GM21367 (cell line): ENCODE data around the gene YKT6.

ENCODE experiments used
- ATAC-seq: cut with Tn5 transposase; IDR thresholded peaks from one replicate; pipeline ENCODE4 v1.9.1; 2021; ENCODE audit not compliant: unreplicated experiment

Gene YKT6

DNA sequence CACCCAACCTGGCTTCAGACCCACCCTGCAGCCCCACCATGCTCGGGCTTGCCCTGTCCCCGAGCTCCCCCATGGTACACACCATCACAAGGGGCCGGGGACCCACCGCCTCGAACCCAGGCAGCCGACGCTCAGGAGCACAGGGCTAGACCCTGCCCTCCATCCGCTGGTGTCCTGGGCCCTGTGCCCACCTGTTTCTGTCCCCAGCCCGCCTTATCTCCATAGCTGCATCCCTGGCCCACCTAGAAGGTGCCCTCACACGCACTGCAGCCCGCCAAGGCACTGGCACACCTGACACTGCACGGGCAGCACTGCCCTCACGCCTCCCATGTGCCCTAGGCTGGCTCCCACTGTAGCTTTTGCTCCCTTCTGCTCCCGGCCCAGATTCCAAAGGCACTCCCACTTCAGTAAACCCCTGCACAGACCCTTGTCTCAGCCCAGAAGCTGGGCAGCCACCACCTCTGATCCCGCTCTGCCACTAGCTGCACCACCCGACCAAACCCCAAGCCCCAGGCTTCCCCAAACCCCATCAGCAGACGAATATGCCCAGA, 17.1 kb downstream of the YKT6 start:
- no peak for ATAC-seq

DNA sequence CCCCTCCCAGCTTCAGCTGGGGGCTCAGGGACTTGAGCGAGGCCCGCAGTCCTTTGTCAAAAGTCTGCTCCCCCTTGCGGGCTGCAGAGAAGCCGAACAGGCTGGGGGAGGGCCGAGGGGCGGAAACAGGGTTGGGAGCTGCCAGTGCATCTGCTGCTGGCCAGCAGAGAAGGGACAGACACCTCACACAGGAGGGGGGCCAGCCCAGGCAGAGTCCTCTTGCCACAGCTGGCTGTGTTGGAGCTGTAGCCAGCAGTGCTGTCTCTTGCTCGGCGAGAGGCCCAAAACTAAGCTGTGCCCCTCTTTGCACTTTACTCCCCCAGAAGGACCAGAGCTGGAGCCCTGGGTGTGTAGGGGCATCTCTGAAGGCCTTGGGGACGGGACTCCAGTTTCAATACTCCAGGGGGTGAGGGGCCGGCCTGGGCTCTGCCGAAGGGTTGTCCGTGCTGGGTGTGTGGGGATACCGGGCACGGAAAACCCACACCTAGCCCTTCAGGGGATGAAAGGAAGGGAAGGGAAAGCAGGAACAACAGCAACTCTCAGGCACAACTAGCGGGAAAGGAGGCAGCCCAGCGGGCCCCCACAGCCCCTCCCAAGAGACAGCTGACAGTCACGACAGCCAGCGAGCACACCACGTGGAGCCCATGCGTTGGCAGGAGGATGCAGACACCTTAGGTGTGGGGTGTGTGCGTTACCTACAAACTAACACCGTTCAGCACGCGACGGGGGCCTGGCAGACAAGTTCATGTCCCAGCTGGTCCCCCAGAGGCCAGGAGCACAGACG, 17.8 kb downstream of the YKT6 start:
- ATAC-seq = no peak

DNA sequence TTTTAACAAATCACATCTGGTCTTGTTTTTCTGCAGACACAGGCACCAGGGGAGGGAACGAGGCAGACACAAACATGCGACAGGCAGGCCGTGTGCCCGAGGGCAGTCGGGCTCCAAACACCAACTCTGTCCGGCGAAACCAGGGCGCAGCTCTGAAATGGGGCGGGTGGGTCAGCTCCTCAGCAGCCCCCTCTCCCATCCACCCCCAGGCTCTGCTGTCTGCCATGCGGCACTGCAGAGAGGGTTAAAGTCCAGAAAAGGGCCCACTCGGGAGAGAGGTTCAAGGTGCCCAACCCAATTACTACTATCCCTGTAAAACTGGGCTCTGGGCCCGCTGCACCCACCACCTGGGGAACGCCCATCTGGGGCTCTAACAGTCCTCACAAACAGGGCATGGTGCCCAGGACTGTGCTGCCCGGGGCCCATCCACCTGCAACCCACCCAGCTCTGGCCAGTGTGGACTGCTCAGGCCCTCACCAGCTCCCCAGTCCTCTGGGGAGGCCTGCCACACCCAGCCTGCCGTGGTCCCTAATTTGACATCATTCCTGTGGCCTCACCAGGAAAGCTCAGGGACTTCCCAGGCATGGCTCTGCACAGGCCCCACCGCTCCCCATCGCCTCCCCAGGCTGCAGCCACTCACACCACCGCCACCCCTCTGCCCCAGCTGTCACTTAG, 18.7 kb downstream of the YKT6 start:
- no peak for ATAC-seq

DNA sequence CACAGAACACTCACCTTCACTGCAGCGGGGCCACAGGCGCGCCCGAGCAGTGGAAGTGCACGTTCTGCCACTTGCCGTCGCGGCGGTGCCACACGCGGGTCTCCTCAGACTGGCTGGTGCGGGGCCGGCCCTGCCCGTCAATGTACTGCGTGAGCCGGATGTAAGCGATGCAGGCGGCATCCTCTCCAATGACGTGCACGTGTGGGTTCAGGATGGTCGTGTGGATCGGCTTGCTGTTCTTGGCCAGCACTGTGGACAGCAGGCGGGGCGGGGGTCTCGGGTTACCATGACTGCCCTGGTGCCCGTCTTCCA, 19.2 kb downstream of the YKT6 start:
- ATAC-seq = no peak

DNA sequence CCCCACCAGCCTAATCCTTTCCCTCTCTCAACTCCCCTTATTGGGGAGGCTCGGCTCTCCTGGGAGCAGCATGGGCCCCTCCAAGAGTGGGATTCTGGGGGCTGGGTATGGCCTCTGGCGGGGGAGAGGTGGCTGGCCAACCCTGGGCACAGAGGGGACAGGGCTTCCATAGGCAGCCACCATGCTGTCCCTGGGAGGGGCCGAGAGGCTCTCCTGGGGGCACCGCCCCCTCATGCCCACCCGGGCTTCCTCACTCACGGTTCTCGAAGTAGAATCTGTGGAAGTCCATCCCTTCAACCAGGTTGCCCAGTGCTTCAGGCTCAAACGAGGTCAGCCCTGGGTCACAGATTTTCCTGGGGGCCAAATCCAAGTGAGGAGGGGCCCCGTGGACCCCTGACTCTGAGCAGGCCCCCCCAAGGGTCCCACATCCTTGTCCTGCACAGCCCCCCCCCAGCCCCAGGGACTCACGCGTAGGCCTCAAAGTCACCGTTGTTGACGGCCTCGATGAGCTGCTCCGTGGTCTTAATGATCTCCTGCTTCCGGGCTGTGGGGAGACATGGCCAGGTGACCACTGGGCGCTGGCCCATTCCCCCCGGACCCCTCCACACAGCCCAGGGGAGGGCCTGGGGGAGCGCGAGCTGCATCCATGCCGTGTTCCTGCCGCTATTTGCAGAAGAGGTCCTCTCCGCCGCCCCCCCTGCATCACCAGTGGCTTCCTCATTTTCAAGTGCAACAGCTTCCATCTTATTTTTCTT, 19.8 kb downstream of the YKT6 start:
- no peak for ATAC-seq

DNA sequence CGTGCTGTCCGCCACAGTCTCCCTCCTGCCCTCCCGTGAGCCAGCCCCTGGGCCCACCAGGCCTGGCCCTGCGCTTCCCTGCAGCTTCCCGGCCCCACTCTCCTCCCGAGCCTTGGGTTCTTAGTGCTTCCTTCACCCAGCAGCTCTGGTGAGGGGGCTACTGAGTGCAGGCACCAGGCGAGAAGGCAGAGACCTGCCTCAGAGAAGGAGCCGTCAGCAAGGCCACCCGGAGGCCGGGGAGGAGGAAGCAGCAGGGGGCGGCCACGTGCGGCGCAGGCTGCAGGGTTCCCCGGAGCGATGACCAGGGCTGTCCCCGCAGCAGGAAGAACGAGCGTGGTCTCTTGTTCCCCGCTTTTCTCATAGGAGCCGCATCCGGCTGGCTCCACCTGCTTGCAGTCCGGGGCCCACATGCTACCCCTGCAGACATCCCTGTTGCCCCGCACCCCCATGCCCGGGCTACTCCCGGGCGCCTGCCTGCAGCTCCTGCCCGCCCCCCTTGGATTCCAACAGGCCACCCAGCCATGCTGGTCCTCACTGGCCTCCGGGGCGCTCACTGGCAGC, 20.5 kb downstream of the YKT6 start:
- ATAC-seq = no peak

DNA sequence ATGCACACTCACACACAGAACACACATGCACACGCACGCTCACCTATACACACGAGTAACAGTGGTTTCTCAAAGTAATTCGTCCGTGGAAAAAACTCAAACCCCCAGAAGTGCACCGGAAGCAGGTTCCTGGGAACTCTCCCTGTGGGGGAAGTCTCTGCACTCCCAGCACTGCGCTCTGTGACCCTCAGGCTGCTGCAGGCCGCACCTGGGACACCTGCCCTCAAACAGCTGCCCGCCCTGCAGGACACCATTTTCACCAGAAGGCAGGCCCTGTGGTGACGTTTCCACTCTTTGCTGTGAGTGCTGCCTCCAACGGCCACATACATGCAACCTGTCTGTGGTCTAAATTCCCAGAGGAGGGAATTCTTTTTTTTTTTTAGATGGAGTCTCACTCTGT, 21.3 kb downstream of the YKT6 start:
- no peak for ATAC-seq

DNA sequence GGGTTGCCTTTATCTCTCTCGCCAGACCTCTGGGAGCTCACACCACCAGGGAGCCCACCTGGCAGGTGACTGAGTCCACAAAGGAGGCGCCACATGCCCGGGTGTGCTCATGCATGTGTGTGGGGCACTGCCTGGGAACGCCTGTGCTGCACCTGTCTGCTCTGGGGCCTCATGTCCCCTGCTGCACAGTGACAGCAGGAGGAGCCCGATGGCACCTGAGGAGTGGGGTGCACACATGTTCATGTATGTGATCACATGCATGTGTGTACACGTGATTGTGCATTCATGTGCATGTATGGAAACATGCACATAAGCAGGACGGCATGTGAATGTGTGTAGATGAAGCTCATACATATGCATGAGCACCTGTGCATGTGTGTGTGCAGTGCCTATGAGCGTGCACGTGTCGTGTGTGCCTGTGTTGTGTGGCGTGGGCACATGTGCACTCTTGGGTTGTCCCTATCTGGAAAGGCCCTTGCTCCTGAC, 22.0 kb downstream of the YKT6 start:
- no peak for ATAC-seq

DNA sequence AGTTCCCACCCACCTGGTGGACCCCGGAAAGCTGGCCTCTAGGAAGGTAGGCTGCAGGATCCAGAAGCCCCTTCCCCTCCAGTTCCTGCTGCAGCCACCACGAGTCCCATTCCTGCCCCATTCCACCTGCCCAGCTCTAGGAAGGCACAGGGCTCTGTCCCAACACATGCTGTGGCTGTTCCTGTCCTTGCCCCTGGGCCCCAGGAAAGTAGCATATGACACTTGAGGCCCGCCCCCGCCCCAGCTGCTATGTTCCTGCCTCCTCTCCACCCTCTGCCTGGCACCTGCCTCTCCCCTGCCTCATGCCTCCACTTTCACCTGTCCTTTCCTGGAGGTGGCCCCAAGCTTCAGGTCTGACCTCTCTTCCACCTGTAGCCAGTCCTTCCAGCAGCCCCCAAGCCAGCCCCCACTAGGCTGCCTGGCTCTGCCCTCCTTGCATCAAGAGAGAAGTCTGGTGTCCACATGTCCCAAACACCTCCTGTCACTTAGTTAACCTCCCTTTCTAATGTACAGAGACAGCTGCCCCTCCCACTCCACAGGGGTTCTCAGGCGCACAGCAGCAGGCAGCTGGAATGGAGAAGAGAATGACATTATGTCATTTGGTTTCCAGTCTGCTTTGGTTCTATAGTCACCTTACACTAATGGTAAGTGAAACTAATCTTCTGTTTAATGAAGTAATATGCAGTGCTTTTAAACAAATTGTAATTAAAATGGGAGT, 22.7 kb downstream of the YKT6 start:
- no peak for ATAC-seq

DNA sequence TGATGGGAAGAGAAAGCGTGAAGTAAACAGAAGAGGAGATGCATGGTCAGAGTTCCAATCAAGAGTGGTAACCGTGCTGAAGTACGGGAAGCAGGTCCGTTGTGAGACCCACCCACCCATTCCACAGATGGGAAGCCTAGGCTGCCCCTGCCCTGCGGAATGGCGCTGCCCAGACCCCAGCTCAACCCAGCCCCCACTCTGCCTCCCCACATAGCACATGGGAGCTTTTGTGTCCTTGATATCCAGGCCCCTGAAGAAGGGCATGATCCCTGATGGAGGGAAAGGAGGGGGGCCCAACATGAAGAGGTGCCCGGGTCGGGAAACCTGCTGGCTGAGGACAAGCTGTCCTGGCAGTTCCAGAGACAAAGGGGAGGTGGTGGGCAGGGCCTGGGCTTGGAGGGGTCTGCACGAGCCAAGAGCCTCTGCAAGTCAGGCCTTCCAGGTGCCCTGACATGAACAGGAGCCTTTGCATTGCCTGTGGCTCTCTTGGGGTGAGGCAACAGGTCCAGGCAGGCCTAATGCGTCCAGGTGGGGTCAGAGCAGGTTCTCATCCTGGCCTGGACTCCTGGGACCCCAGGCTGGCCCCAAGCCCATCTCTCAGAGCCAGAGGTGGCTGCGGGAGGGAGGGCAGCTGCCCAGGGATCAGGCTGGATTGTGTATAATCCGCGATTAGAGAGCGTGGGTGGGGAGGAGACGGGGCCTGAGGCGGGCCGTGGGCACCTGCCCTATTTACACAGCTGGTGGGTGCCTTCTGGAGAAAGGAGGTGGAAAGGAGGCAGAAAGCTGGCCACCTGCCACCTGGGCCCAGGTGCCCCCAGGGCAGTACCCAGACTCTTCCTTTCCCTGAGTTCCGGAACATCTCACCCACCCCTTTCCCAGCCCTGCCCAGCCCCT, 23.5 kb downstream of the YKT6 start:
- ATAC-seq = no peak

DNA sequence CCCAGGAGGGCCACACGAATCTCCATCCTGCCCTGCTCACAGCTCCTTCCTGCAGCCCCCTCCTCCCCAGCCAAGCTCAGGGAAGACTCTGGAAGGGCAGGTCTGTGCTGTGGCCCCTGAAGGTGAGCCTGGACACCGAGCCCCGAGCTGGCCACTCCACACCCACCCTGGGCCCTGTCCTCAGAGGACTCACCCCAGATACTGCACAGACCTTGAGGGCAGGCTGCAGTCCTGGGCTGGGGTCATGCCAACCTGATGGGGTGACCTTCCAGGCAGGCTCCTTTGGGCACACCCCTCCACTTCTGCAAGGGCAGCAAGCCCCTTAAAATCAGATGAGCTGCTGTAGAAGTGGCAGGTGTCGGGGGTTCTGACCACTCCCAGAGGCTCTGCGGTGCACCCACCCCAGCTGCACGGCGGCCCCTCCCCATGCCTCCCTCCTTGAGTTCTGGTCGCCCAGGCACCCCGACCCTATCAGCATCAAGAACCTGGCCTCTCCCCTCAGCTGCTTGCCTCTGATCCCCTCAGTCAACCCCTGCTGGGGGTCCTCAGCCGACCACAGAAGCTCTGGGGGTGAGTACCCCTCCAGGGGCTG, 24.3 kb downstream of the YKT6 start:
- ATAC-seq = no peak

DNA sequence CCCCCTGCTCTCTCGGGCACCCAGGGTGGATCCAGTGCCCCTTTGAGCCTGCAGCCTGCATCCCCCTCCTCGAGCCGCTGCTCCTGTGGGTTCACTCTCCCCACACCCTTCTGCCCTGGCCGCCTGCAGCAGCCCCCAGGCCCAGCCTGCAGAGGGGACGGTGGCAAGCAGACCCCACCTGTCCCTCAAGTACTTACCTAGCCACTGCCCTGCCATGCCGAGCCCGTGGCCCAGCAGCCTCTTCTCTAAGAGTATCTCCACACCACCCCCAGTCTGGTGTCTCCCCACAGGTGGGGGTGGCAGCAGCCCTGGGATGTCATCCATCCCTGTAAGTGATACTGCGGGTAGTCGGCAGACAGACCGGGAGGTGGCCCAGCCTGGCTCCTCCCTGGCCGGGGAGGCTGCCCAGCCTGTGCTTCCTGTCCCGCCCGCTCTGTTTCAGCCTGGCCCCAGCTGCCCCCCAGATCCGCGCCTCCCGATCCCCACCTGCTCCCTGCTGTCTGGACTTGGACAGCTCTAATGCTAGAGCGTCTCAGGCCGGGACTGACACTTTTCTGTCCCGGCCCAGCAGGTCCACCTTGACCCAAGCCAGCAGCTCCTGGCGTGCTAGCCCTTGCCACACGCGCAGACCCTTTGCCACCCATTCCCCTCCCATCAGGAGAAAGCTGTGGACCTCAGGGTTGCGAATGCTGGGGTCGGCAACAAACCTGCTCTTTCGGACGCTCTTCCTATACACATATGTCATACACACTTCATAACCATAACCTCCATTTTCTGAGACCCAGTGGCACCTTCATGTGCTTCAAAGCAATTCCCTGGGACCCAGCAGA, 25.0 kb downstream of the YKT6 start:
- no peak for ATAC-seq

DNA sequence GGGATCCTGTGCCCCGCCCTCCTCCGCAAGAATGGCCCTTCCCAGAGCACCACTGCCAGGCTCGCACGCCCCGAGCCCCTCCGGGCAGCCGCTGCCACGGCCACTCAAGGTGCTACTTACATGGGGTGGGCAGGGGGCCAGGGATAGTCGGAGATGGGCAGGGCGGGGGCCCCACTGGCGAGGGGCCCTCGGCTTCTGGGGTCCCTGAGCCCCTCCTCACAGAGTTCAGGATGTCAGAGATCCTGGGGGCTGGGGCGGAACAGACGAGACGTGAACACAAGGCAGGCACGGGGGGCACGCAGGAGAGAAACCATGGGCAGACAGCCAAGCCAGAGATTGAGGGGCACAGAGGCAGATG, 25.6 kb downstream of the YKT6 start:
- no peak for ATAC-seq

DNA sequence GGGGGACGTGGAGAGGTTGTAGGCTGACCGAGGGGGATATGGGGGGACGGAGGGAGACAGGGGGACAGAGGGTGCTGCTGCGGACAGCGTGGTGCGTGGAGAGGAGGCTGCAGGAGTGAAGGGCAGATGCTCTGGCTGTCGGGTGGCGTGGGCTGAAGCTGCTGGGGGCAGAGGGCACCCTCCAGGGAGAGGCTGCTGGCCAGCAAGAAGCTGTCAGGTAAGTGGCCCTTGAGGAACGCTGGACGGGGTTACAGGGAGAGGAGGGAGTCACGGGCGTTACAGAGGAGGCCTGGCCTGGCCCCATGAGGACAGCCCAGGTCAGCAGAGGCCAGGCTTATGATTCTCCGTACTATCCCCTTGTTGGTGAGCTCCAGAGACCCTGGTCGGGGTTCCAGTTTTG, 27.1 kb downstream of the YKT6 start:
- ATAC-seq = no peak

DNA sequence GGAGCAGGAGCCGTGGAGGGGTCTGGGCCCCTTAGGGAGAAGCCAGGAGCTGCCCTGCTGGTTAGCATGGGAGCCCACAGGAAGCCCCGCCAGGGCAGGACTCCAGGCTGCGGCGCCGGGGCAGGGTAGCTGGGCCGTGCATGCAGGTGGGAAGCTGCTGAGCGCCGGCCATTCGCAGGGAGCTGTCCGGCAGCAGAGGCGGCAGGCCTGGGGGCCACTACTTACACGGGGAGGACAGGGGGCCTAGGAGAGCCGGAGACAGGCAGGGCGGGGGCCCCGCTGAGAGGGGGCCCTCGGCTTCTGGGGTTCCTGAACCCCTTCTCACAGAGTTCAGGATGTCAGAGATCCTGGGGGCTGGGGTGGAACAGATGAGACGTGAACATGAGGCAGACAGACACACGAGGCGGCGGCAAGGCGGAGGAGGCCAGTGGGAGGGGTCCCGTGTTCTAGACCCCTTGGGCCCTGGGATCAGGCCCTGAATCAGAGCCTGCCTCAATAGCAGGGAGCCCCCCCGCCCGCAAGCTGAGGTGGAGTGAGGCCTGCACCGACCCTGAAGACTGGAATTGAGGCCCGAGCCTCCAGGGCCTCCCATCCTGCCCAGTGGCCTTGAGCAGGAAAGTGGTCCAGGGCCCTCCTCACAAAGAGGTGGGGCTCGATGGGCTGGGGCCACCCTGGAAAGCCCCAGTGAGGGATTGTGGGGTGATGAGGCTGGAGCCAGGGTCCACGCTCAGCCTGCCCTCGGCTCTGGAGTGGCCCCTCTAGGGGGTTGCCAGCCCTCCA, 28.0 kb downstream of the YKT6 start:
- ATAC-seq = no peak

DNA sequence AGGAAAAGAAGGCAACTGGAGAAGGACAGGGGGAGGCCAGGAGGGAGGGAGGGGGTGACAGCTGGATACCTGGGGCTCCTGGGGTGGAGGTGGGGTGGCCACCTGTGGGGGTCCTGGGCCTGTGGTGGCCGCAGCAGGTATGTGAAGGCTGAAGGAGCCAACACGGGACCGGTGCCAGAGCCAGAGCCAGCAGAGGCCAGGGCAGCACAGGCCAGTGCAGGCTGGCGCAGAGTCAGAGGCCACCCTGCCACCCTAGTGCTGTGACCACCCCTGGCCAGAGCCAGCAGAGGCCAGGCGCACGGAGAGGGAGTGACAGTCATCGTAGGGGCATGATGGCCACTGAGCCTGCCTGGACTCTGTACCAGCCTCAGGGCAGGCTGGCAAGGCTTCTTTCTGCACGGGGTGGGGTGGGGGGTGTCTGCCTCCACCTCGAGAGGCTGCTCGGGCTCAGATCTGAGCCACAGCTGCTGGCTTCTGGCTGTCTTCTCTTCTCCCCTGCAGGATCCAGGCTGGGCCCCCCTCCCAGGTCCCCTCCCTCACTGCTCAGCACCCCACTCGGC, 28.8 kb downstream of the YKT6 start:
- ATAC-seq = no peak

DNA sequence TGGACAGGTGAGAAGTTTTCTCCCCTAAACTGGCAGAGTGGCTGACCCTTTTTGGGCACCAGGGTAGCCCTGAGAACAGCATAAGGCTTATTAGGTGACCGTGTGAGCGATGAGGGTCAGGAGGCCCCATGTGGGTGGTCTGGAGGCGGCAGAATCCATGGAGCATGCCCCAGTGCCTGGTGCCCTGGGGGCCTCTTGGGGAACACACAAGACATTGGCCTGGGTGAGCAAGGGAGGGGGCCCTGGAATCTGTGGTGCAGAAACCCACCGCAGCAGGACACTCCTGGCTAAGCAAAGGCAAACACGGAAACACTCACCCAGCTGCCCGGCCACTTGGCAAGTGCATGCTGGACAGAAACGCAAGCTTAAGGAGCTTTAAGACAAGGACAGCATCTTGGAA, 29.5 kb downstream of the YKT6 start:
- no peak for ATAC-seq

DNA sequence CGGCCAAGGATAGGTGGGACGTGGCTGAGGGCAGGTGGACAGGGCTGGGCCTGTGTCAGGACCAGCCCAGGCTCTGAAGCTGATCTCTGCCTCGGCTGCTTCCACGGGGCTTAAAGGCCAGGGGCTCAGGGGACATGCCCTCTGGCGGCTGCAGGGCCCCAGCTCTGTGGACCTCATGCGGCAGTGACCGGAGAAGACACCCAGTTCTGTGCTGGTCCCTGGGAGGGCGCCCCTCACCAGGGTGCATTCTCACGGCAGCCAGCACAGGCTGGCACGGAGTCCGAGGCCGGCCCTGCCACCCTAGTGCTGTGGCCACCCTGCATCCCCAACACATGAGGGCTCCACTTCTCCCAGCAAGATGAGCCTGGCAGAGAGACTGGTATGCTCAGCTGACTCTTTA, 30.3 kb downstream of the YKT6 start:
- no peak for ATAC-seq
